GF-D8 (cell line): ENCODE measurements around the gene PDCD1.

Experiments used
- DNase-seq: peaks from one replicate; lab custom pipeline; 2025; lab: John Stamatoyannopoulos, UW

Gene PDCD1

GRCh38 chr2:241895712-241896641, 37.3 kb upstream of the PDCD1 start:
- no peak for DNase-seq

GRCh38 chr2:241895427-241895711, 36.7 kb upstream of the PDCD1 start:
- no peak for DNase-seq

- DNase-seq = no peak
These were observed 36.2 kb upstream of the PDCD1 start for GRCh38 chr2:241894681-241895426.

- DNase-seq = no peak
These were observed 35.5 kb upstream of the PDCD1 start for GRCh38 chr2:241894056-241894641.

- no peak for DNase-seq
These were observed 34.6 kb upstream of the PDCD1 start for GRCh38 chr2:241893265-241893664.

GRCh38 chr2:241892299-241893137, 33.8 kb upstream of the PDCD1 start:
- no peak for DNase-seq

GRCh38 chr2:241891988-241892298, 33.2 kb upstream of the PDCD1 start:
- DNase-seq = no peak

- no peak for DNase-seq
These were observed 32.8 kb upstream of the PDCD1 start for GRCh38 chr2:241891315-241891987.

- no peak for DNase-seq
These were observed 32.0 kb upstream of the PDCD1 start for GRCh38 chr2:241890524-241891235.

GRCh38 chr2:241888641-241889040, 29.9 kb upstream of the PDCD1 start:
- DNase-seq = no peak

- no peak for DNase-seq
These were observed 29.3 kb upstream of the PDCD1 start for GRCh38 chr2:241887806-241888522.

- DNase-seq = no peak
These were observed 28.2 kb upstream of the PDCD1 start for GRCh38 chr2:241886840-241887447.

- DNase-seq = no peak
These were observed 27.4 kb upstream of the PDCD1 start for GRCh38 chr2:241885946-241886643.

- no peak for DNase-seq
These were observed 26.7 kb upstream of the PDCD1 start for GRCh38 chr2:241885291-241885945.

- no peak for DNase-seq
These were observed 26.2 kb upstream of the PDCD1 start for GRCh38 chr2:241884951-241885290.

- peak; percentile 36 for DNase-seq
These were observed 23.5 kb upstream of the PDCD1 start for GRCh38 chr2:241882091-241882625.

GRCh38 chr2:241880311-241881073, 21.8 kb upstream of the PDCD1 start:
- DNase-seq = no peak

- no peak for DNase-seq
These were observed 20.6 kb upstream of the PDCD1 start for GRCh38 chr2:241879326-241879725.
